Thymus (tissue), 11 donors: ENCODE results near the gene ITSN2. TPM values are rescaled to one million over a fixed set of nuclear protein-coding genes. Genes with fewer than 3 reads are reported as not detected.

Experiments used
- DNase-seq, 9 donors: peaks; one replicate each; pipeline ENCODE4 v3.0.0-alpha.2; 2013; ENCODE audit warnings: low spot score in 9 of 9, low read depth in 6 of 9, missing footprints in 1 of 9
- H3K27ac ChIP-seq, 2 donors: one replicate each; pipeline ENCODE4 v1.5.1; 2013; ENCODE audit warnings: control low read depth in 1 of 2, low read depth in 1 of 2, low read length in 1 of 2, mild to moderate bottlenecking in 1 of 2, moderate library complexity in 1 of 2
- H3K27me3 ChIP-seq, 2 donors: one replicate each; pipeline ENCODE4 v1.5.1; 2013; ENCODE audit warnings: low read length in 1 of 2; ENCODE audit not compliant: control insufficient read depth in 2 of 2, insufficient read depth in 1 of 2
- H3K36me3 ChIP-seq, 2 donors: one replicate each; pipeline ENCODE4 v1.5.1; 2013; ENCODE audit warnings: low read length in 1 of 2, mild to moderate bottlenecking in 1 of 2, moderate library complexity in 1 of 2; ENCODE audit not compliant: control insufficient read depth in 2 of 2, insufficient read depth in 2 of 2
- H3K4me1 ChIP-seq, 2 donors: one replicate each; pipeline ENCODE4 v1.5.1; 2013; ENCODE audit warnings: low read length in 2 of 2; ENCODE audit not compliant: control insufficient read depth in 2 of 2, insufficient read depth in 2 of 2
- H3K4me3 ChIP-seq, 2 donors: one replicate each; pipeline ENCODE4 v1.5.1; 2013; ENCODE audit warnings: low read length in 2 of 2, control low read depth in 1 of 2, mild to moderate bottlenecking in 1 of 2
- H3K9me3 ChIP-seq, 2 donors: one replicate each; pipeline ENCODE4 v1.5.1; 2013; ENCODE audit warnings: low read length in 1 of 2, mild to moderate bottlenecking in 1 of 2; ENCODE audit not compliant: control insufficient read depth in 2 of 2, insufficient read depth in 1 of 2
- WGBS: extraction: QIAGEN DNeasy Blood & Tissue Kit; methylation state at CpG from one replicate; pipeline ENCODE4 v1.1.7; 2013; 5-methylcytosine and 5-hydroxymethylcytosine counted together
- polyA plus RNA-seq: library from polyadenylated mRNA; stranded (reverse); fragments of 200-250 nt; gene quantifications from one replicate; pipeline ENCODE4 v1.2.3, GENCODE V29; 2013
- total RNA-seq: library from RNA; stranded (reverse); fragments of 120-200 nt; gene quantifications from one replicate; pipeline ENCODE4 v1.2.4, GENCODE V29; 2013
- donor health status: healthy.

Gene ITSN2
- total and polyA plus RNA-seq, 2 donors, result 30.5 to 74.6 TPM

GRCh38 chr2:24253303-24253919, 106.9 kb downstream of the ITSN2 start:
- H3K4me3 ChIP-seq, result no peak overlapping the region
- no peak overlapping the region for H3K27ac ChIP-seq
- WGBS, result 97% methylated on average over 6 of the region's 6 CpGs
- no peaks in the 10 kb centered on the region for H3K4me1 ChIP-seq
- H3K27me3 ChIP-seq, result no peaks in the 10 kb centered on the region
- H3K9me3 ChIP-seq, result no peaks in the 10 kb centered on the region
- DNase-seq, result no peak
- peaks cover 10 to 42% of the 10 kb centered on the region in 2 donors for H3K36me3 ChIP-seq

GRCh38 chr2:24247592-24247991, 112.7 kb downstream of the ITSN2 start:
- H3K9me3 ChIP-seq, result no peaks in the 10 kb centered on the region
- DNase-seq, result no peak
- H3K4me3 ChIP-seq, result no peak overlapping the region
- no peak overlapping the region for H3K27ac ChIP-seq
- peaks cover 14 to 65% of the 10 kb centered on the region in 2 donors for H3K36me3 ChIP-seq
- WGBS, result 98% methylated on average over 3 of the region's 3 CpGs
- no peaks in the 10 kb centered on the region for H3K27me3 ChIP-seq
- H3K4me1 ChIP-seq, result no peaks in the 10 kb centered on the region

DNA sequence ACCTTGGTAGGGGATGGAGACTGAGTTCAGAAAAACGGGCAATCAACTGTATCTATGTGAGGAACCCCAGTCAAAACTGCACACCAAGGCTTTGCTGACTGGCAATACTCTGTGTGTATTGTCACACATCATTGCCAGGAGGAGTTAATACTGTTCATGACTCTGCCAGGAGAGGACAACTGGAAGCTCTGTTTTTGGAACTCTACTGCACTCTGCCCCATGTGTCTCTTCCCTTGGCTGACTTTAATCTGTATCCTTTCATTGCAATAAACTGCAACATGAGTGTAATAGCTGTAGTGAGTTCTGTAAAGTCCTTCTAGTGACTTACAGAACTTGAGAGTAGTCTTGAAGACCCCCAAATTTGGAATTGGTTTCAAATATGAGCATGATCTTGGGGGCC, 113.2 kb downstream of the ITSN2 start:
- peaks cover 14 to 63% of the 10 kb centered on the region in 2 donors for H3K36me3 ChIP-seq
- H3K9me3 ChIP-seq, result no peaks in the 10 kb centered on the region
- WGBS, result 96% methylated on average over 1 of the region's 1 CpG
- H3K4me1 ChIP-seq, result no peaks in the 10 kb centered on the region
- no peak overlapping the region for H3K27ac ChIP-seq
- H3K27me3 ChIP-seq, result no peaks in the 10 kb centered on the region
- no peak for DNase-seq
- no peak overlapping the region for H3K4me3 ChIP-seq

GRCh38 chr2:24245986-24246776, 114.2 kb downstream of the ITSN2 start:
- H3K4me1 ChIP-seq, result no peaks in the 10 kb centered on the region
- no peaks in the 10 kb centered on the region for H3K9me3 ChIP-seq
- peaks cover 14 to 59% of the 10 kb centered on the region in 2 donors for H3K36me3 ChIP-seq
- H3K27me3 ChIP-seq, result no peaks in the 10 kb centered on the region
- 98% methylated on average over 4 of the region's 4 CpGs for WGBS
- no peak overlapping the region for H3K27ac ChIP-seq
- no peak for DNase-seq
- H3K4me3 ChIP-seq, result no peak overlapping the region

DNA sequence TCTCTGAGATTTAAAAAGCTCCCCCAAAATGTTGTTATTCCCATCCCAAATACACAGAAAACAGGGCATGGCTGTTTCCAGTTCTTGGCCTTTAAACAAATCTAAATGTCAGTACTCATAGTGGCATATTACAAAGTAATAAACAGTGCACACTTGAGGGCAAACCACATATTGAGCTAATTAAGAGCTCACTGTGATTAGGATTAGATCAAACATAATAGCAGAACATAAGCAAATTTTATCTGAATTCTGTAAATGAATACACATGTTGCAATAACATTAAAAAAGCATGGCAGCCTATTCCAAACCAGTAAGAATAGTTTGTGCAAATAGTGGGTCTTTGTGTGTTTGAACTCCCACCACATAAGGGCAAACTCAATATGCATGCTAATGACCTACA, 118.8 kb downstream of the ITSN2 start:
- H3K27ac ChIP-seq, result no peak overlapping the region
- H3K4me1 ChIP-seq, result no peaks in the 10 kb centered on the region
- H3K9me3 ChIP-seq, result no peaks in the 10 kb centered on the region
- no peaks in the 10 kb centered on the region for H3K27me3 ChIP-seq
- H3K36me3 ChIP-seq, result peaks cover 4 to 32% of the 10 kb centered on the region in 2 donors
- DNase-seq, result no peak
- no peak overlapping the region for H3K4me3 ChIP-seq

DNA sequence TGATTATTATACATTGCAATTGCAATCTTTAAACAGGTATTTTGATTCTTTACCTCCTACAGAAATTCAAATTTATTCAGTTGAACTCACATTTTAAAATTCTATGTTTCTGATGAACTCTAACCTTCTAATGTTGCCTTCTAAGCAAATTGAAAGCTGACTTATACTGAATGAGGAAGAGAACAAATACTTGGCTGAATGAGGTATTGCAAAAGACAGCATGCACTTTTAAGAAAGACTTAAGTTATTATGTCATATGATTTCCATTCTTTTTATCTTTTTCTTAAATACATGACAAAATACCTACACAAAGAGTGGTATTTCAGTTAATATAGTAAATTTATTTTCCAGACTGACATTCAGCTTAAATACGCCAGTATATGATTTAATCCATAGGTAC, 120.8 kb downstream of the ITSN2 start:
- H3K4me1 ChIP-seq, result no peaks in the 10 kb centered on the region
- no peak overlapping the region for H3K4me3 ChIP-seq
- 100% methylated on average over 1 of the region's 1 CpG for WGBS
- no peak for DNase-seq
- H3K36me3 ChIP-seq, result peaks cover 0 to 17% of the 10 kb centered on the region in 2 donors
- H3K27me3 ChIP-seq, result no peaks in the 10 kb centered on the region
- H3K27ac ChIP-seq, result no peak overlapping the region
- no peaks in the 10 kb centered on the region for H3K9me3 ChIP-seq

- Histone ChIP-seq H3K27ac (no peak overlapping the region), H3K4me1 (no peaks in the 10 kb centered on the region), H3K27me3 (no peaks in the 10 kb centered on the region), H3K4me3 (no peak overlapping the region), H3K9me3 (no peaks in the 10 kb centered on the region), H3K36me3 (peaks cover 3 to 7% of the 10 kb centered on the region in 2 donors)
- WGBS, result over 99% methylated on average over 2 of the region's 2 CpGs
- DNase-seq, result no peak
Observed at GRCh38 chr2:24238158-24238557, 122.2 kb downstream of the ITSN2 start.

- no peak overlapping the region for H3K4me3 ChIP-seq
- H3K9me3 ChIP-seq, result no peaks in the 10 kb centered on the region
- peaks cover 3 to 7% of the 10 kb centered on the region in 2 donors for H3K36me3 ChIP-seq
- H3K27ac ChIP-seq, result no peak overlapping the region
- no peak for DNase-seq
- WGBS, result 100% methylated on average over 1 of the region's 1 CpG
- no peaks in the 10 kb centered on the region for H3K4me1 ChIP-seq
- H3K27me3 ChIP-seq, result no peaks in the 10 kb centered on the region
Observed at GRCh38 chr2:24237313-24237712, 123.0 kb downstream of the ITSN2 start.

- no peaks in the 10 kb centered on the region for H3K9me3 ChIP-seq
- H3K4me1 ChIP-seq, result no peaks in the 10 kb centered on the region
- DNase-seq, result no peak
- no peaks in the 10 kb centered on the region for H3K27me3 ChIP-seq
- no peak overlapping the region for H3K4me3 ChIP-seq
- H3K27ac ChIP-seq, result no peak overlapping the region
- 97% methylated on average over 2 of the region's 2 CpGs for WGBS
- H3K36me3 ChIP-seq, result peaks cover 2 to 3% of the 10 kb centered on the region in 2 donors
Observed at GRCh38 chr2:24233321-24233720, 127.0 kb downstream of the ITSN2 start.
